Urinary bladder (tissue), 4 donors: Measurements from ENCODE around the gene PIP5K1B. TPM values are rescaled to one million over a fixed set of nuclear protein-coding genes. Genes with fewer than 3 reads are reported as not detected.

Experiments used
- DNase-seq: peaks from one replicate; pipeline ENCODE4 v3.0.0-alpha.2; 2015; ENCODE audit errors: extremely low spot score
- H3K27ac ChIP-seq: one replicate; pipeline ENCODE4 v1.5.1; 2013; ENCODE audit warnings: low read depth, mild to moderate bottlenecking, moderate library complexity
- H3K36me3 ChIP-seq: one replicate; pipeline ENCODE4 v1.6.1; 2013; ENCODE audit warnings: mild to moderate bottlenecking, moderate library complexity; ENCODE audit not compliant: insufficient read depth
- H3K4me1 ChIP-seq: one replicate; pipeline ENCODE4 v1.6.1; 2013; ENCODE audit warnings: mild to moderate bottlenecking, moderate library complexity; ENCODE audit not compliant: insufficient read depth
- H3K4me3 ChIP-seq: one replicate; pipeline ENCODE4 v1.5.1; 2013; ENCODE audit warnings: low read depth, low read length
- WGBS: extraction: QIAGEN DNeasy Blood & Tissue Kit; methylation state at CpG from one replicate; pipeline ENCODE4 v1.1.7; 2013; 5-methylcytosine and 5-hydroxymethylcytosine counted together
- polyA plus RNA-seq: library from polyadenylated mRNA; stranded (reverse); fragments of 200-250 nt; gene quantifications from one replicate; pipeline ENCODE4 v1.2.3, GENCODE V29; 2013
- total RNA-seq: library from RNA; depleted of rRNA; stranded (reverse); fragments of >200 nt; gene quantifications from one replicate; pipeline ENCODE4 v1.2.3, GENCODE V29; 2014
- donor health status: healthy with polysubstance abuse.
- donor health status: healthy.

The PIP5K1B gene
- total and polyA plus RNA-seq, 2 donors = 3.1 to 6.4 TPM

DNA sequence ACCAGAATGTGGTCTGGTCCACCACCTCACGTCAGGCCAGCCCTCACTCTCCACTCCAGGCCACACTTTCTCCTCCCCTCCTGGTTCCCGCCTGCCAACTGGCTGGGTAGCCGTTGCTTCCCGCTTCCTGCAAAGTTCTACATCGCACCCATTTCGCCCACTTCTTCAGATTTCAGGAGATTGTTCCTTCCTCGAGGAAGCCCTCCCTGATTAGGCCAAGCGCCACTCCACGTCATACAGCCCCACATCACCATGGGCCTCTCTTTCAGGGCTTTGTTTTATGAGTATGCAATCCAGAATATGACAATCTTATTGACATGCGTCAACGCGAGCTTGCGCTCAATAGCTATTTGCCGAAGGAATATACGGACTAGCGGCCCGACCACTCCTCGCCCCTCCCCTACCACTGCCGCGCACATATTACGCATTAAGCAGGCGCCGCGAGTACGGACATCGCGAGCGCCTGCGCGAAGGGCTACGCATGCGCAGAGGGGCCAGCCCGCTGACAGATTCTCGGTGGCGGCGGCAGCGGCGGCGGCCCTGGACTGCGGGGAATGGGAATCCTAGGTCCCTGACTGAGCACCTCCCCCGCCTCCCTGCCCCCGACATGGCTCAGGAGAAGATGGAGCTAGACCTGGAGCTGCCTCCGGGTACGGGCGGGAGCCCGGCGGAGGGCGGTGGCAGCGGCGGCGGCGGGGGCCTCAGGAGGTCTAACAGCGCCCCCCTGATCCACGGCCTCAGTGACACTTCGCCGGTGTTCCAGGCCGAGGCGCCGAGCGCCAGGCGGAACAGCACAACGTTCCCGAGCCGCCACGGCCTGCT is 74.7 kb downstream of the PIP5K1B start:
- WGBS = under 1% methylated on average over 65 of the region's 65 CpGs
- H3K27ac ChIP-seq = peak overlapping the region; percentile 94
- DNase-seq = peak; percentile 83

DNA sequence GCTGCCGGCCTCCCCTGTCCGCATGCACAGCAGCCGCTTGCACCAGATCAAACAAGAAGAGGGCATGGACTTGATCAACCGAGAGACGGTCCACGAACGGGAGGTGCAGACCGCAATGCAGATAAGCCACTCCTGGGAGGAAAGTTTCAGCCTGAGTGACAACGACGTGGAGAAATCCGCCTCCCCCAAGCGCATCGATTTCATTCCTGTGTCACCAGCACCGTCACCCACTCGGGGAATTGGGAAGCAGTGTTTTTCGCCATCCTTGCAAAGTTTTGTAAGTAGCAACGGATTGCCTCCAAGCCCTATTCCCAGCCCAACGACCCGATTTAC is 75.3 kb downstream of the PIP5K1B start:
- under 1% methylated on average over 19 of the region's 19 CpGs for WGBS
- Histone ChIP-seq H3K4me3 (peak overlapping the region; percentile 77), H3K36me3 (peaks cover 1% of the 10 kb centered on the region), H3K27ac (peak overlapping the region; percentile 94), H3K4me1 (no peaks in the 10 kb centered on the region)
- no peak for DNase-seq

More for the DNA sequence above, 74.7 kb downstream of the PIP5K1B start:
- Histone ChIP-seq H3K4me3 (peak overlapping the region; percentile 77), H3K4me1 (no peaks in the 10 kb centered on the region), H3K36me3 (peaks cover 1% of the 10 kb centered on the region)

DNA sequence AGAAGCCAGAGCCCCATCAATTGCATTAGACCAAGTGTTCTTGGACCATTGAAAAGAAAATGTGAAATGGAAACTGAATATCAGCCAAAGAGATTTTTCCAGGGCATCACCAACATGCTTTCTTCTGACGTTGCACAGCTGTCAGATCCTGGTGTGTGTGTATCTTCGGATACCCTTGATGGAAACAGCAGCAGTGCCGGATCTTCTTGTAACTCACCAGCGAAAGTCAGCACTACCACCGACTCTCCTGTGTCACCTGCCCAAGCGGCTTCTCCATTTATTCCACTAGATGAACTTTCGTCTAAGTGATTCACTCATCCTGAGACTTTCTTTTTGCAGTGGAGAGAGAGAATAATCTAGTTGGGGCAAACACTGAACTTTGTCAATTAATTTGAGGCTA is 75.7 kb downstream of the PIP5K1B start:
- 11% methylated on average over 7 of the region's 7 CpGs for WGBS
- H3K4me1 ChIP-seq = no peaks in the 10 kb centered on the region
- H3K4me3 ChIP-seq = peak overlapping the region; percentile 77
- peaks cover 1% of the 10 kb centered on the region for H3K36me3 ChIP-seq
- DNase-seq = no peak
- no peak overlapping the region for H3K27ac ChIP-seq

DNA sequence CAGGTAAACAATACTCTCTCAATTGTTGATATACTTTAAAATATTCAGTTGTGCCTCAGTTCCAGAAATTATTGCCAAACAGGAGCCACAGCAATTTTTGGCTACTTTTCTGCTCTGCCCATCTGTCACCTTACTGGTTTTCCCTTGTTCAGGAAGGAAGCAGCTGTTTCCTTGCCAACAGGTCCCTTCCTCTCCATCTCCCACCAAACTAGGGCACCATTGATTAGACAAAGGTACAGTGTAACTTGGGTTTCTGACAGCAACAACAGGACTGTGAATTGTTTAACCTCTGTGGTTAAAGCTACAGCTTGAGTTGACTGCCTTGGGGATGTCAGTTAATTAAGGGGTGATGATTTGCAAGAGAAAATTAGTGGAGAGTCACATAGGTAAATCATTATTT is 76.9 kb downstream of the PIP5K1B start:
- DNase-seq = no peak
- H3K4me1 ChIP-seq = no peaks in the 10 kb centered on the region
- H3K4me3 ChIP-seq = no peak overlapping the region
- peaks cover 1% of the 10 kb centered on the region for H3K36me3 ChIP-seq
- H3K27ac ChIP-seq = no peak overlapping the region

DNA sequence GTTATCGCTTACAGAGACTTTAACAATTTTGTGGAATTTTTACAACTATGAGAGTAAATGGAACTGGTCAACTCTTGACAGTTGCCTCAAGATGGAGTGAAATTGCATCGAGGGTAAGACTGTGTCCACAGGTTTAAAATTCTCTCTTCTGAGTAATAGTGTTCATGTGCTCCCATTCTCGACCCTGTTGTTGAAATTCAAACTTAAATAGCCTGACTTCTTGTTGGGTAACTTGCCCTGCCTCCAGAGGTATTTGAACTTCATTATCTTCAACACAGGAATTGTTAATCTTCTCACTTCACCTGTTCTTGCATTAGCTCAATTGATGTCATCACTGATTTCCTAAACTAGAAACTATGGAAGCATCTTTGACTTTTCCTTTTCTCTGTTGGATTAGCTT is 77.5 kb downstream of the PIP5K1B start:
- WGBS = 78% methylated on average over 3 of the region's 3 CpGs
- no peaks in the 10 kb centered on the region for H3K4me1 ChIP-seq
- DNase-seq = no peak
- H3K27ac ChIP-seq = no peak overlapping the region
- no peak overlapping the region for H3K4me3 ChIP-seq
- H3K36me3 ChIP-seq = peaks cover 1% of the 10 kb centered on the region

DNA sequence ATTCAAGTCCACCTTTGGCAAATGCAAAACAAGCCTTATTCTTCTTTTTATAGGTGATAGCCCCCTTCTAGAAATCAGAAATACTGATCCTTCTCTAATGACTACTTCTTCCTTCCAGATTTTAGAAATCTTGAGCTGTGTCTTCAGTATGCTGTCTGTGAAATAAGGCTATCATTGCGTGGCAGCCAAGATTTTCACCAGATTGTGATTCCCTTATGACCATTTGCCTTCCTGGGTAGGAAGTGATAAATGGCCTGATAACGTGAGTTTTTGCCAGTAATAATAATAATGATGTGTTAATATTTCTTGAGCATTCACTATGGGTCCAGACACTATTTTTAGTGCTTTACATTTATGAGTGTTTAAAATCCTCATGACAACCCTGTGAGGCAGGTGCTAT is 80.9 kb downstream of the PIP5K1B start:
- H3K27ac ChIP-seq = no peak overlapping the region
- no peak for DNase-seq
- no peaks in the 10 kb centered on the region for H3K4me1 ChIP-seq
- peaks cover 1% of the 10 kb centered on the region for H3K36me3 ChIP-seq
- H3K4me3 ChIP-seq = no peak overlapping the region
- 51% methylated on average over 2 of the region's 2 CpGs for WGBS

DNA sequence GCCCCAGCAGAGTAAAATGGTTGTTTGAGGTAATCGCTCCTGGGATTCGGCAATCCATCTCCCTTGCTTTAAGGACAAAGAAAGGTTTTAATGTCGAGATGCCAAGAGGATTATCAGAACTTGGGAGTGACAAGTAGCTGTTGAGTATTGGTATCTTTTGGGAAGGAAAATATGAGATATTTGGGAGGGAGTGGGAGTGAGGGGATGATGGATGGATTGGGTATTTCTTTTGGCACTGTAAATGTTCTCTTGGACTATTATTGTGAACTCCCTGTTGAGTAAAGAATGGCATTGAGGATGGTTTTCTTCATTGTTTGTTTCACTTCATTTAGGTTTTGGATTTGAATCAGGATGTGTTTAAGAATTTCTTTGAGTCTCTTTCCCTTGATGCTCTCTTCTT is 86.1 kb downstream of the PIP5K1B start:
- 92% methylated on average over 3 of the region's 3 CpGs for WGBS
- Histone ChIP-seq H3K4me3 (no peak overlapping the region), H3K36me3 (no peaks in the 10 kb centered on the region), H3K4me1 (no peaks in the 10 kb centered on the region), H3K27ac (no peak overlapping the region)
- DNase-seq = no peak

DNA sequence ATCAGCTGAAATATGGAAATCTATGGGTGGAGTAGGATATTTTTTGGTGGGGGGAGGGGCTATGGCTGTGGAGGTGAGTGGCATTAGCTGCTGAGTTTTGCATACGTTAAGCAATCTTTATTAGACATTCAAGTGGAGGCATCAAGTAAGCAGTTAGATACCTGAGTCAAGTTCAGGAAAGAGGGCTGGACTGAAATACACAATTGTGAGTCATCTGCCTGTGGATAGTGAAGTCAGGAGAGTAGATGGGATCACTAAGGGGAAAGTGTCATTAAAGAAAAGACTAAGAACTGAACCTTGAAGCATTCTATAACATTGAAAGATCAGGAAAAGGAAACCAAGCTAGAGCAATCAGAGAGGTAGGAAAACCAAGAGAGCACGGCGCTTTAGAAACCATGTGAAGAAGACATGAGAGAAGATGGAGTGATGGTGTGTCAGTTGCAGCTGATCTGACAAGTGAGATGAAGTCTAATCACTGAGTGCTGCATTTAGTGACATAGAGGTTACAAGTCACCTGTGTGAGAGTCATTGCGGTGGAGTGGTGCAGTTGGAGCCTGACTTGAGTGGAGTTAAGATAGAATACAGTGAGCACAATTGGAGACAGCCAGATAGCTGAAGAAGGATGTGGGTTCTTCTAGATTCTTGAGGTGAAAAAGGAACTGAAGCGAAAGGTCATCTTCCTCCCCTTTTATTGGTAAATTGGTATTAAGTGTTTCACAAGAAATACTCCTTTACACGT is 88.7 kb downstream of the PIP5K1B start:
- Histone ChIP-seq H3K4me3 (no peak overlapping the region), H3K36me3 (no peaks in the 10 kb centered on the region), H3K4me1 (no peaks in the 10 kb centered on the region), H3K27ac (no peak overlapping the region)
- no peak for DNase-seq
- WGBS = 92% methylated on average over 6 of the region's 6 CpGs

DNA sequence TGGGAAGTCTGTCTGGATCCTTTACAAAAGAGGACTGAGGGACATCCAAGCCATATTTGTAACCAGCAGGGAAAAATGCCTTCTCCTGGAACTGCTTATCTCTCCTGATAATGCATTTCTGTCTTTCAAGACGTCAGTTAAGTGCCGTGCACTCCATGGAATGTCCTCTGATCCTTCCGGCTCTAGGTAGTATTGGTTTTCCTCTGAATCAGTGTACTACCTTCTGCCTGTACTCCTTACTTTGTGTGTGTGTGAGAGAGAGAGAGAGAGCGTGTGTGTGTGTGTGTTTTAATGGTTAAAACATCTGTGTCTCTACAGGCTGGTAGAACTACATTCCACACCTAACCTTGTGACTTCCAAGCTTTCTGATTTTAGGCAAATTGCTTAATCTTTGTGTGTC is 89.9 kb downstream of the PIP5K1B start:
- 43% methylated on average over 4 of the region's 4 CpGs for WGBS
- no peak overlapping the region for H3K4me3 ChIP-seq
- no peaks in the 10 kb centered on the region for H3K4me1 ChIP-seq
- no peak for DNase-seq
- no peaks in the 10 kb centered on the region for H3K36me3 ChIP-seq
- no peak overlapping the region for H3K27ac ChIP-seq

DNA sequence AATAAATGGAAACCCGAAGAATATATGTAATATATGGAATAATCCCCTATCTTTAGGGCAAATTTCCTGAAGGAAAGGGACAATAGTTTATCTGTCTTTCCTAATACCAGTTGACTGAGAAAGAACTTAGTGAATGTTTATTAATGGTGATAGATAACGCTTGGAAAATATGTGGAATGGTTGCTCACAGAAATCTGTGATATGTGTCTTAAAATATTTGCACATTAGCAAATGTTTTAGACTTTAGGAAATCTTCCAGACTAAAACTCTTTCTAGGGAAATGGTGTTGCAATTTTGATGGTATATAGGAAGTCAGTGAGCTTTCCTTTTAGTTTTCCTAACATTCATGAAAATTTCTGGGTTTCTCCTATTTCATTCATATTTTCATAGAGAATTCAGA is 90.4 kb downstream of the PIP5K1B start:
- no peak overlapping the region for H3K27ac ChIP-seq
- no peak for DNase-seq
- H3K4me3 ChIP-seq = no peak overlapping the region
- H3K36me3 ChIP-seq = no peaks in the 10 kb centered on the region
- H3K4me1 ChIP-seq = no peaks in the 10 kb centered on the region
- WGBS = 43% methylated on average over 2 of the region's 2 CpGs

DNA sequence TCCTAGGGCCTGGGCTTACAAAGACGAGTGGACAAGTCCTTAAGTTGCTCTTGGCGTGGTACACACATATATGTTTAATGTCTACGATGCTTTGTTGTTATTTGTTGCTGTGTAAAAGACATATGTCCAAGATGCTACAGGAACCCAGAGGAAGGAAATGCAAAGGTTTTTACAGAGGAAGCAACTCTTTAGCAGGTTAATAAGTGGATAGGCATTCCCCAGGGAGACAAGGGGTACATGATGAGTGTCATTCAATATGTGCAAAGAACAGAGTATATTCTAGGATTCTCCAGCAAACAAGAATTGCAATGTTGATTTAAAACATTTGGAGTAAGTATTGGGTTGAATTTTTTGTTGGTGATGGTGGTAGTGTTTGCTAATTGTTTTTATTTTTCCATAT is 92.1 kb downstream of the PIP5K1B start:
- no peak for DNase-seq
- no peak overlapping the region for H3K27ac ChIP-seq
- H3K4me3 ChIP-seq = no peak overlapping the region
- H3K4me1 ChIP-seq = no peaks in the 10 kb centered on the region
- no peaks in the 10 kb centered on the region for H3K36me3 ChIP-seq
- WGBS = 88% methylated on average over 3 of the region's 3 CpGs

DNA sequence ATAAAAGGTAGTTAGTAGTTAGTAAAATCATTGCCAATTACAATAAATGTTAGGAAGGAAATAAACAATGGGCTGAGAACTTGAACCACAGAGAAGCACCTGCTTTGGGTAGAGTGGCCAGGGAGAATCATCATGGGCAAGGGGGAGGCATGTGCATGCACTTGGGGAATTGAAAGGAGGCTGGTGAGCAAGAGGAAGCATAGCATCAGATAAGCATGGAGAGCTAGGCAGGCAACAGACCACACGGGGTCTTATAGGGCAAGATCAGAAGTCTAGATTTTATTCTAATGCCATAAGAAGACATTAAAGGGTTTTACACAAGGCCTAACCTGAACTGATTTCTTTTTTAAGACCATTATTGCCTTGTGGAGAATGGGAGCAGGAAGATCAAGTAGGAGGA is 93.4 kb downstream of the PIP5K1B start:
- 54% methylated on average over 1 of the region's 1 CpG for WGBS
- Histone ChIP-seq H3K4me1 (no peaks in the 10 kb centered on the region), H3K27ac (no peak overlapping the region), H3K4me3 (no peak overlapping the region), H3K36me3 (no peaks in the 10 kb centered on the region)
- no peak for DNase-seq

DNA sequence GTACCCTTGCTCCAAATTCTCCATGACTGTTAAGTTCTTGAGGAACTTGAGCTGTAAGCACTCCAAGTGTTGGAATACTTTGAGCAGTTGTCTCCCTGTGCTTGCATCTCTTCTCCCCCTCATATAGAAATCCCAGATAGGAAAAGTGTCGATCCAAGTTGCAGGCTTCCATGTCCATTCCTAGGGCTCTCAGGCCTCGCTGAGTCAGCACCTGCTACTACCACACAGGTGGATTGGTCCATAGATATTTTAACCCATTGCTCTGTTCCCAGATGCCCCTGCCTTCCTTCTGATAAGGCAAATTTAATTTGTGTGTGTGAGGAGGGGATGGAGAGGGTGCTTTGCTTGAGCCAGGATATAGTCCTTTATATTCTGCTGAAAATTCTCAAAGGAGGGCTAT is 95.8 kb downstream of the PIP5K1B start:
- Histone ChIP-seq H3K27ac (no peak overlapping the region), H3K4me1 (no peaks in the 10 kb centered on the region), H3K36me3 (no peaks in the 10 kb centered on the region), H3K4me3 (no peak overlapping the region)
- WGBS = 84% methylated on average over 2 of the region's 2 CpGs
- no peak for DNase-seq

DNA sequence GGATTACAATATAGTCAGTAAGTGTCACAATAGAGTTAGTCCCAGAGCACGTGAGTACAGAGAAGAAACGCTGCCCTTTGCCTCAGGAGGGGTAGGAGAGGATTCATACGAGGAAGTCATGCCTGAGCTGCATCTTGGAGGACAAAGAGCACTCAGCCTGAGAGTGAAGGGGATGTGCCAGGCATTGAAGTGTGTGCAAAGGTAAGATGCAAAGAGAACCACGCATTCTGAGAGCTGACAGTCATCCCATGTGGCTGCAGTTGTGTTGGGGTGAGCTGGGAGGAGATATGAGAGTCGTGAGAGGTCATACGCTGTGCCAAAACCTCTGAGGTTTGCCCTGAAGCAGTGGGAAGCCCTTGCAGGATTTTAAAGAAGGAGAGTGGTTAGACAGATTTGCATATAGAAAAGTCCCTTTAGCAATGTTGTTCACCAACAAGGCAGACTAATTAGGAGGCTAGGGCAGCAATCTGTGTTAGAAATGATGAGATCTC is 97.5 kb downstream of the PIP5K1B start:
- Histone ChIP-seq H3K36me3 (no peaks in the 10 kb centered on the region), H3K27ac (no peak overlapping the region), H3K4me1 (no peaks in the 10 kb centered on the region), H3K4me3 (no peak overlapping the region)
- DNase-seq = no peak
- WGBS = 67% methylated on average over 6 of the region's 6 CpGs
